ENCODE results near the gene SCRT2.
A peak's percentile ranks its signal among the peaks of the same experiment; 100 is the strongest.

Gene SCRT2

GRCh38 chr20:668050-668449 lies 7.6 kb downstream of the SCRT2 start:
- no peak for TF ChIP-seq CTCF (IDR thresholded peaks at IDR 0.05; ENCODE audit: low read depth, low read length)

DNA sequence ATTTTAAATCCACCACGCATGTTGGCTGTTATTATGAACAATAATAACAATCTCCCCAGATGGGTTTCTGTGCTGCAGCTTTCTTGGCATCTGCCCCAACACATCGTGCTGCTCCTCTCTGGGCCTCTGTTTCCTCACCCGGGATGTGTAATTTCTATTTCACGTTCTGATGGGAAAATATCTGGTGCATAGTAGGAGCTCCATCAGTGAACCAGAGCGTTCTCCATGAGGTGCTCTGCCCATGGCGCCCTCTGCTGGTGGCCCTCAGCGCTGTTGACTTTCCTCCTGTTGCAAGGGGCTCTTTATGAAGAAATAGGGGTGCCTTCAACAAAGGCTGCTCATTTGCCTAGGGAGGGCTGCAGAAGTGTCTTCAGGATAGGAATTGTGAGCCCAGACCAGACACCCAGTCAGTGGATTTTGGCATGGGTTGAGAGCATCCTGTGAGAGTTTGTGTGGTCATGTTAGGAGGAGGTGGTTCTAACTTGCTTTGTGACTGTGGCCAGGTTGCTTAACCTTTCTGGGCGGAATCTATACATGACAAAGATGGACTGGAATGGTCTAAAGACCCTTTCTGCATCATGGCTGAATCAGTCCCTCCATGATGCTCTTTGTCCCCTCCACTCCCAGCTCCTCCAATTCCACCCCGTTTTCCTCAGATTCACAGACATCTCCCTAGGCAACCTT lies 8.1 kb downstream of the SCRT2 start:
- peak; percentile 45 to 58 for DNase-seq (ENCODE audit: low read depth in 2 of 2)
- peak; percentile 94 for TF ChIP-seq CTCF (IDR thresholded peaks at IDR 0.05; ENCODE audit: low read depth, low read length)
- H3K4me3 ChIP-seq (replicated peaks in 1 of 2; ENCODE audit: low read depth in 2 of 2, low read length in 2 of 2) = no peak overlapping the region

More at GRCh38 chr20:668050-668449, 7.6 kb downstream of the SCRT2 start:
- no peak for DNase-seq (ENCODE audit: low read depth in 2 of 2)
- no peak overlapping the region for H3K4me3 ChIP-seq (replicated peaks in 1 of 2; ENCODE audit: low read depth in 2 of 2, low read length in 2 of 2)

DNA sequence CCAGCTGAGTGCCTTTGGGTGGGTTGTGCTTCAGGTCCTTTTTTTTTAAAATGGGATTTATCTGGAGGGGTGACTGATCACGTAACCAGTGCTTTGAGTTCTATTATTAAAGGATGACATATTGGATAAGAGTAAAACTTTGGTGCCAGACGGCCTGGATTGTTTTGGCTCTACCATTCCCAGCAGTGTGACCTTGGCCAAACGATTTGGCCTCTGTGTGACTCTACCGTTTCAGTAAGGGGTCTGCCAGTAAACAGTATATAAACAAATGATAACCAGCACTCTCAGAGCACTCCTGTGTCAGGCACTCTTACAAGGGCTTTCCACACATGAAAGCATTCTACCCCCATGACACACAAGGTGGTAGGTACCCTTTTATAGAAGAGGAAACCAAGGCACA lies 8.7 kb downstream of the SCRT2 start:
- no peak for DNase-seq (ENCODE audit: low read depth in 2 of 2)
- no peak overlapping the region for H3K4me3 ChIP-seq (replicated peaks in 1 of 2; ENCODE audit: low read depth in 2 of 2, low read length in 2 of 2)
- TF ChIP-seq CTCF (IDR thresholded peaks at IDR 0.05; ENCODE audit: low read depth, low read length) = no peak

- no peak for TF ChIP-seq CTCF (IDR thresholded peaks at IDR 0.05; ENCODE audit: low read depth, low read length)
- H3K4me3 ChIP-seq (replicated peaks in 1 of 2; ENCODE audit: low read depth in 2 of 2, low read length in 2 of 2) = no peak overlapping the region
- DNase-seq (ENCODE audit: low read depth in 2 of 2) = no peak
Measured at GRCh38 chr20:665276-665675, 10.3 kb downstream of the SCRT2 start.

GRCh38 chr20:664576-664975 lies 11.0 kb downstream of the SCRT2 start:
- no peak overlapping the region for H3K4me3 ChIP-seq (replicated peaks in 1 of 2; ENCODE audit: low read depth in 2 of 2, low read length in 2 of 2)
- no peak for DNase-seq (ENCODE audit: low read depth in 2 of 2)
- TF ChIP-seq CTCF (IDR thresholded peaks at IDR 0.05; ENCODE audit: low read depth, low read length) = no peak

GRCh38 chr20:664151-664550 lies 11.5 kb downstream of the SCRT2 start:
- no peak for DNase-seq (ENCODE audit: low read depth in 2 of 2)
- H3K4me3 ChIP-seq (replicated peaks in 1 of 2; ENCODE audit: low read depth in 2 of 2, low read length in 2 of 2) = no peak overlapping the region
- no peak for TF ChIP-seq CTCF (IDR thresholded peaks at IDR 0.05; ENCODE audit: low read depth, low read length)
